Esophagus squamous epithelium (tissue), 4 donors: Measurements from ENCODE around the gene LPAR3.

Source experiments
- POLR2A ChIP-seq, 4 donors: fragments of 450-650 bp; IDR thresholded peaks; one replicate each; pipeline ENCODE4 v1.6.1; 2017; ENCODE audit warnings: antibody characterized with exemption in 4 of 4, mild to moderate bottlenecking in 4 of 4, moderate library complexity in 3 of 4
- TF ChIP-seq, protein P1 (sequence below), 6 experiments: fragments of 450-650 bp in 4 of 6; fragments of 200-600 bp in 2 of 6; sonication (generic) in 2 of 6; IDR thresholded peaks; one replicate each; pipeline ENCODE4 v1.5.1; 2016 to 2019; ENCODE audit warnings: antibody characterized with exemption in 6 of 6, mild to moderate bottlenecking in 4 of 6, moderate library complexity in 4 of 6

DNA sequence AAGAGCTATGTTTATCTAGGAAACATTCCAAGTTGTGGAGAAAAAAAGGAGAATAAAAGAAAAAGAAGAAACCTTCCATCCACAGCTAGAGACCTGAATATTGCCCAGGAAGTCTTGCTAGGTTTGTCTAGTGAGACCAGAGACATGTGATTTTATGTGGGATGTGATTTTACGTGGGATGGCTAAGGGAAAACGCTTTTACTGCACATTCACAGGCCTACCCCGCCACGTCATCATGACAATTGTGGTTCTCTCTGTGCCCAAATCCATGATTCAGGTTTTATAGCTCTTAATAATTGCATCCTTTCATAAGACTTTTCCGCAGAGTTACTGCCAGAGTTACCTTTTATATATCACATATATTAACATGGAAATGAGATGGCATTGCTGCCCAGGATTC lies 116.4 kb downstream of the LPAR3 start:
- TF ChIP-seq, protein P1, sequence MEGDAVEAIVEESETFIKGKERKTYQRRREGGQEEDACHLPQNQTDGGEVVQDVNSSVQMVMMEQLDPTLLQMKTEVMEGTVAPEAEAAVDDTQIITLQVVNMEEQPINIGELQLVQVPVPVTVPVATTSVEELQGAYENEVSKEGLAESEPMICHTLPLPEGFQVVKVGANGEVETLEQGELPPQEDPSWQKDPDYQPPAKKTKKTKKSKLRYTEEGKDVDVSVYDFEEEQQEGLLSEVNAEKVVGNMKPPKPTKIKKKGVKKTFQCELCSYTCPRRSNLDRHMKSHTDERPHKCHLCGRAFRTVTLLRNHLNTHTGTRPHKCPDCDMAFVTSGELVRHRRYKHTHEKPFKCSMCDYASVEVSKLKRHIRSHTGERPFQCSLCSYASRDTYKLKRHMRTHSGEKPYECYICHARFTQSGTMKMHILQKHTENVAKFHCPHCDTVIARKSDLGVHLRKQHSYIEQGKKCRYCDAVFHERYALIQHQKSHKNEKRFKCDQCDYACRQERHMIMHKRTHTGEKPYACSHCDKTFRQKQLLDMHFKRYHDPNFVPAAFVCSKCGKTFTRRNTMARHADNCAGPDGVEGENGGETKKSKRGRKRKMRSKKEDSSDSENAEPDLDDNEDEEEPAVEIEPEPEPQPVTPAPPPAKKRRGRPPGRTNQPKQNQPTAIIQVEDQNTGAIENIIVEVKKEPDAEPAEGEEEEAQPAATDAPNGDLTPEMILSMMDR (IDR thresholded peaks at IDR 0.05), result no peak
- TF ChIP-seq POLR2A (IDR thresholded peaks at IDR 0.05), result no peak
